ENCODE measurements around the gene TIMM22. TPM values are rescaled to one million over a fixed set of nuclear protein-coding genes. Genes with fewer than 3 reads are reported as not detected.
"Not testable (repeated sequence)": the region's sequence is repeated elsewhere in the genome, so short reads cannot be mapped to it uniquely, and the experiment has no call there.

Gene TIMM22
- total RNA-seq, 2 donors from 2014 or later, result 8.0 to 8.4 TPM

DNA sequence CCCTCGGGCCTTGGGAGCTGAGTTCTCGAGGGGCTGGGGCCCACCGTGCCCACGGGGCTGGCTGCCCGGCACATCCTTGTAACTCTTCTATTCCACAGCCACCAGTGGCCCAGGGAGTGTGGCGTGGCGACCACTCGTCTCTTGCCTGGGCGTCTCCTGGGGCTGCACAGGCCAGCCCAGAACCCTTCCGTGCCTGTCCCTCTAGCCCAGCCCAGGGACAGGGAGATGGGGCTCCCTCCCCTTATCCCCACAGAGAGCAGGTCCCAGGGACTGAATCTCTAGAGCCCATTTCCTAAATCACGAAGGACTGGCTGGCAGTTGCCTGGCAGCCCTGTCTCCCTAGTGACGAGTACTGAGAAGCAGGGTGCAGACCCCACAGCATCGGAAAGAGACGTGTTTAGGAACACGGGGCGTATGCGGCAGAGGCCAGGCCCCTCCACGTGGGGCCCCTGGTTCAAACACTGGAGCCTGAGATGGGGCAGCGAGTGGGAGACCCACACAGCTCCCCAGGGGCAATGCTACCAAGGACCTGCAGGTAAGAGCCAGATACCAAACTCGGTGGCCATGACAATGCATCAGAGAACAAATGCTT, 51.0 kb downstream of the TIMM22 start:
- DNase-seq (ENCODE audit: low spot score), result no peak
- intact Hi-C loops (cut with DNase I), result loop anchor here in 1 of 2 donors (5.0 kb wide), 1 partner anchor 46 kb away; no protein-coding TSS in a partner anchor

DNA sequence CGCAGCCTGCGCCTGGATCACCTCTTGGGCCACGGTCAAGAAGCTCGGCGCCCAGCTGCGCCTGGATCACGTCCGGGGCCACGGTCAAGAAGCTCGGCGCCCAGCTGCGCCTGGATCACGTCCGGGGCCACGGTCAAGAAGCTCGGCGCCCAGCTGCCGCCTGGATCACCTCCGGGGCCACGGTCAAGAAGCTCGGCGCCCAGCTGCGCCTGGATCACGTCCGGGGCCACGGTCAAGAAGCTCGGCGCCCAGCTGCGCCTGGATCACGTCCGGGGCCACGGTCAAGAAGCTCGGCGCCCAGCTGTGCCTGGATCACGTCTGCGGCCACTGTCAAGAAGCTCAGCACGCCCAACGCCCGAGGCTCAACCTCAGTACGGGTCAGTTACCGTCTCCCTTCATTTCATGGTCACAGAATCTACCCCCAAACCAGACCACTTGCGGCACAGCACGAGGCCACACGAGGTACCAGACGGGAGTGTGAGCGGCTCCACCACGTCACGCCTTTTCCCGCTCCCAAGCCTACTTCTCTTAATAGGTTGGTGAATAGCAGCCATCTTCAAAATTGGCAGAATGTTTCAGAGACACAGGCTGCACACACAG, 51.7 kb downstream of the TIMM22 start:
- intact Hi-C loops (cut with DNase I), result loop anchor here in 1 of 2 donors (5.0 kb wide), 1 partner anchor 46 kb away; no protein-coding TSS in a partner anchor
- not testable (repeated sequence) for DNase-seq (ENCODE audit: low spot score)

DNA sequence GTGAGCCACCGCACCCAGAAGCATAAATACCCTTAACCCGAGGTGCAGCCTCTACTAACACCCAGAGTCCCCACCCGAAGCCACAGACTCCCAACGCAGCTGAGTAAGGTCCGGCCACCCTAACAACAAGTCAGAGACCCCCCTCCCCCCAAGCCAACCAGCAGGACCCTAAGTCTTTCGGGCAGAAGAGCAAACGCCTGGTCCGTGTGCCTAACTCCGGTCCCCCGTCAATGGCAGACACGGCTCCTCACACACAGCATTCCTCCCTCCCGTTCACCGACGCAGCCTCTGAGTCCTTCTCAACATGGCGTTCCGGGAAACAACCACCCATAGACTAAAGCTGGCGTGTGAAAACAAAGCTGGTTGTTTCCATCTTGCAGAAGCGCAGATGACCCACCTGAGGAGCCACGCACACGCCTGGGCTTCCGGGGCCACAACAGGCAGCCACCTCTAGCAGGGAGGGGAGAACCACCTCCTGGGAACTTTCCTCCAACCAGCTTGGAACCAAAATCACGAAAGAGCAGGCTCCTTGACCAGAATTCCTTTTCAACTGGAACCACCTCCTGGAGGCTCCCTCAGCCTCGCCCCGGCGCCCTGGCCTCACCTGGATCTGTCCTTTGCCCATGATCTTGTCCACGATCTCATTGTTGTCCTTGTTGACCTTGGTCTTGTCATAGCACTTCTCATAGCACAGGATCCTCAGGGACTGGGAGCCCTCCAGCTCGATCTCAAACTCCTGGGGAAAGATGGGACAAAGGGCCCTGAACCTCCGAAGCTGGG, 52.7 kb downstream of the TIMM22 start:
- DNase-seq (ENCODE audit: low spot score), result no peak
- intact Hi-C loops (cut with DNase I), result loop anchor here in 1 of 2 donors (5.0 kb wide), 1 partner anchor 47 kb away; no protein-coding TSS in a partner anchor

DNA sequence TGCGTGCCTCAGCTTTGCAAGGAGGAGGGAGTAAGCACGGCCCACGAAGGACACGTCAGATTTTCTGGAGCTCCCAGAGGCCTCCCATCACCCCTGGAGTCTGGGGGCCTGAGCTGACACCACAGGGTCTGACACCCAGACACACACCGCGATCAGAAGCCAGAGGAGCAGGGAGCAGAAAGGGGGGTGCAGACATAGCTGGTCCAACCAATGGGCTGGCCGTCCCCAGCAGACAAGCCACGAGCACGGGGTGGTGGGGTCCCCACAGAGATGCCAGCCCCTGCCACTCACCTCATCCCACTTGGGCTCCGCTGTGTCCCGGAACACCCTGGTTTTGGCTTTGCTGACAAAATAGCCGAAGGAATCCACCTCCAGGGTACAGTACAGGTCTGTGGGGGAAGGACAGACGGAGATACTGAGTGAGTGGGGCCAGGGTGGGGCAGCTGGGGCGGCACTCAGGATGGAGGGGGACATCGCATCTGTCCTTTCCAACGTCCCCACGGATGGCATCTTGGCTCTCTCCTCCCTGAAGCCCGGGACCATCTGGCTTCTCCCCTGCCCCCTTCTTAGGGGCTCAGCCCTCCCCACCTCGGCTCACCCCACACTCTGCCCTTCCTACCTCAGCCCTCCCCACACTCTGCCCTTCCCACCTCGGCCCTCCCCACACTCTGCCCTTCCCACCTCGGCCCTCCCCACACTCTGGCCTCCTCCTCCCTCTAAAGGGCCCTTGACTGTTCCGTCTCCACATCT, 53.5 kb downstream of the TIMM22 start:
- intact Hi-C loops (cut with DNase I), result no loop called here
- no peak for DNase-seq (ENCODE audit: low spot score)

DNA sequence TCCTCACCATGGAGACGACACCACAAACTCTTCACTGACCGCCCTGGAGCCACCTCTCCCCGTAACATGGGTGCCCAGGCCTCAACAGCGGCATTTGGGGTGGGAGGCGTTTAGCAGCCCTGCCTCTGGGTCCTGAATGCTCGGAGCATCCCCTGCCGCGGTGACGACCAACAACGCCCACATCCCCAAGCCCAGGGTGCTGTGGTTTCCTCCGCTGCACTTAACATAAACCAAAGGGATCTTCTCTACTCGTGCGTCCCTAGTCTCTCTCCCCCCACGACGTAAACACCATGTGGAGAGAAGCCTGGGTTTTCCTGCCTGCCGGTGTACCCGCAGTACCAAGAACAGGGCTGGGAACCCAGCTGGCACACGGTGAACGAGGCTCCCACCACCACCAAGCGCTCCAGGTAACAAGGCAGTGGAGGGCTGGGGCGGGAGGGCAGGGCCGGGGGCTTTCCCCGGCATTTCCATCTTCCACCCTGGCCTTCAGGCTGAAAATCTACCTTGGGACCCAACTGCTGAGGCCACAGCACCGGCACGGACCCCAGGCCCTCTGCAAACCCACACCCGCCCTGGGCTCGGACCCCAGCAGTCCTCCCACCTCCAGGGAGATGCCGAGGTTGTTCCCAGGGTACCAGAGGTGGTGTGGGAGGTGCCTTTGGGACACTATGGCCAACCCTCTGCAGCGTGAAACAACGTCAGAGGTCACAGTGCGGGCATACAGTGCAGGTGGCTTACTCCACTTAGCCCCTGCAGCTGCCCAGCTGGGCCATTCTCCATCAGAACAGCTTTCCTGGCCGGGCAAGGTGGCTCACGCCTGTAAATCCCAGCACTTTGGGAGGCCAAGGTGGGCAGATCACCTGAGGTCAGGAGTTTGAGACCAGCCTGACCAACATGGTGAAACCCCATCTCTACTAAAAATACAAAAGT, 54.3 kb downstream of the TIMM22 start:
- DNase-seq (ENCODE audit: low spot score), result no peak
- intact Hi-C loops (cut with DNase I), result no loop called here

Small RNA genes lying within 50 kb of the gene (microRNA-seq; reads per million reads assigned to microRNA genes)
- 0 reads per million in 2 donors for gene MIR3183 (ENCODE audit: borderline microRNAs expressed in 2 of 2)

Other genes starting within 250 kb of the TIMM22 start
- 10 to 100 TPM; 12.5 to 13.2 TPM for gene GEMIN4, start 244.9 kb upstream of the TIMM22 start, total RNA-seq
- gene GLOD4, start 214.8 kb upstream of the TIMM22 start, total RNA-seq, result 10 to 100 TPM; 40.2 to 41.5 TPM
- gene MRM3, start 214.8 kb upstream of the TIMM22 start, total RNA-seq, result 1 to 10 TPM; 7.4 to 7.8 TPM
- 10 to 100 TPM; 34.8 to 46.3 TPM for gene NXN, start 17.4 kb upstream of the TIMM22 start, total RNA-seq
- 100 to 1,000 TPM in 1 of 2 donors, 10 to 100 TPM in 1; 99.1 to 146 TPM for gene ABR, start 182.9 kb downstream of the TIMM22 start, total RNA-seq